Measurements from ENCODE around the gene EPB41L1. TPM values are rescaled to one million over a fixed set of nuclear protein-coding genes. Genes with fewer than 3 reads are reported as not detected.

EPB41L1 gene
- total and polyA plus RNA-seq, 10 donors = 1.5 to 18.6 (median 12.0) TPM

DNA sequence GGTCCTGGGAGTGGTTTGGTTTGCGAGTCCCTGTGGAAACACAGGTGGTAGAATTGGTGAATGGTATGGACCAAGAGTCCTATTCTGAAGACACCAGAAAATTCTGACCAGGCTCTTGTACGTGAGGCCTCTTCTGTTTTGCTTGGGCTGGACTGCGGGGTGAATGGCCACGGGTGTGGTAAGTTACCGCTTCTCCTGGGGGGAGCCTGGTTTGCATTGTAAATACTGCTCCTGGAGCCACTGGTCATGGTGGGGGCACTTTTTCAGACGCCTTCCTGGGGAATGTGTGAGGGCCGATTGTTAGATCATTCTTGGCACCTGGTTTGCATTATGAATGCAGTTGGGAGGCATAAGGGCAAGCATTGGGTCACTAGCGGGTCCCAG lies 25.4 kb upstream of the EPB41L1 start:
- intact Hi-C loops (cut with DNase I; ENCODE audit: low total_unique reads) = no loop called here
- Histone ChIP-seq H3K36me3 (no peaks in the 10 kb centered on the region), H3K4me3 (no peak overlapping the region), H3K27ac (no peak overlapping the region), H3K4me1 (peaks cover 0 to 5% (median 0%) of the 10 kb centered on the region in 6 donors), H3K9me3 (no peaks in the 10 kb centered on the region), H3K27me3 (replicated peaks in 1 of 7) (no peaks in the 10 kb centered on the region)
- TF ChIP-seq, protein P1, sequence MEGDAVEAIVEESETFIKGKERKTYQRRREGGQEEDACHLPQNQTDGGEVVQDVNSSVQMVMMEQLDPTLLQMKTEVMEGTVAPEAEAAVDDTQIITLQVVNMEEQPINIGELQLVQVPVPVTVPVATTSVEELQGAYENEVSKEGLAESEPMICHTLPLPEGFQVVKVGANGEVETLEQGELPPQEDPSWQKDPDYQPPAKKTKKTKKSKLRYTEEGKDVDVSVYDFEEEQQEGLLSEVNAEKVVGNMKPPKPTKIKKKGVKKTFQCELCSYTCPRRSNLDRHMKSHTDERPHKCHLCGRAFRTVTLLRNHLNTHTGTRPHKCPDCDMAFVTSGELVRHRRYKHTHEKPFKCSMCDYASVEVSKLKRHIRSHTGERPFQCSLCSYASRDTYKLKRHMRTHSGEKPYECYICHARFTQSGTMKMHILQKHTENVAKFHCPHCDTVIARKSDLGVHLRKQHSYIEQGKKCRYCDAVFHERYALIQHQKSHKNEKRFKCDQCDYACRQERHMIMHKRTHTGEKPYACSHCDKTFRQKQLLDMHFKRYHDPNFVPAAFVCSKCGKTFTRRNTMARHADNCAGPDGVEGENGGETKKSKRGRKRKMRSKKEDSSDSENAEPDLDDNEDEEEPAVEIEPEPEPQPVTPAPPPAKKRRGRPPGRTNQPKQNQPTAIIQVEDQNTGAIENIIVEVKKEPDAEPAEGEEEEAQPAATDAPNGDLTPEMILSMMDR (IDR thresholded peaks at IDR 0.05 in 8 of 11, conservative IDR thresholded peaks at IDR 0.05 in 3 of 11) = no peak
- TF ChIP-seq POLR2A (IDR thresholded peaks at IDR 0.05) = no peak
- TF ChIP-seq POLR2AphosphoS5 (IDR thresholded peaks at IDR 0.05) = no peak
- no peak for DNase-seq
- WGBS, 5 donors = 78 to 92% (median 88%) methylated on average over 8 of the region's 8 CpGs

DNA sequence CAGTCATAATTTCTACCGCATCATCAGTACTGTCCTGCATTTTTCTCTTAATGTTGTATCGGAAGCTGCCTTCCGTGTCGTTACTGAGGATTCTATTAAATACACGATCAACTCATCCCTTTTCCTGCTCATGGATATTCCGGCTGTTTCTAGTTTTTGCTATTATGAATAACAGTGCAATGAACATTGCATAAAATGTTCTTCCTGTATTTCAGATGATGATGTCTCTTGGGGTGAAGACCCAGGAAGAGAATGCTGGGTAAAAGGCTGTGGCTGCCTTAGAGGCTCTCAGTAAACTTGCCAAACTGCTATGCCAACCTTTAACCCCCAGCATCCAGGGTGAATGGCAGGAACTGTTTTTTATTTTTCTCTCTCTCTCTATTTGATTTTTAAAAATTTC lies 24.1 kb upstream of the EPB41L1 start:
- WGBS, 5 donors = 76 to 88% (median 79%) methylated on average over 6 of the region's 6 CpGs
- intact Hi-C loops (cut with DNase I; ENCODE audit: low total_unique reads) = no loop called here
- H3K27me3 ChIP-seq (replicated peaks in 1 of 7) = no peaks in the 10 kb centered on the region
- no peak for DNase-seq
- H3K4me3 ChIP-seq = no peak overlapping the region
- H3K27ac ChIP-seq = no peak overlapping the region
- TF ChIP-seq POLR2A (IDR thresholded peaks at IDR 0.05) = no peak
- TF ChIP-seq, protein P1 (IDR thresholded peaks at IDR 0.05 in 8 of 11, conservative IDR thresholded peaks at IDR 0.05 in 3 of 11) = no peak
- no peak for TF ChIP-seq POLR2AphosphoS5 (IDR thresholded peaks at IDR 0.05)
- H3K4me1 ChIP-seq = peaks cover 0 to 5% (median 0%) of the 10 kb centered on the region in 6 donors
- no peaks in the 10 kb centered on the region for H3K9me3 ChIP-seq
- H3K36me3 ChIP-seq = no peaks in the 10 kb centered on the region

DNA sequence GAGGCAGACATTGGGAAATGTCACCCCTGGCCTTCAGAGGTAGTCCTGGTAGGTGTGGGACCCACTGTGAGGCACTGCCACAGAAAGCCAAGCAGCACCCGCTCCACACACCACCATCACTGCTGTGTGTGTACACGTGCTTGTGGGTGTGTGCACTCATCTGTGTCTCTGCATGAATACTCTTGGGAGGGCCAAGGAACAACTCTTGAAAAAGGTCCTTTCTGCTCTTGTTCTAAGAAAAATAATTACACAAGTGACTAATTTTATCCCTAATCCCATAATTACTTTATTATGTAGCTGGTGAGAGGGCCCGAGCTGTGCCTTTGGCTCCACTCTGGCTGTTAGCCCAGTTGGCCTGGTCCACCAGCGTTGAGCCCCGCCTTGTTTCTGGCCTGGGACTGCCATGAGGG lies 21.7 kb upstream of the EPB41L1 start:
- TF ChIP-seq, protein P1 (IDR thresholded peaks at IDR 0.05 in 8 of 11, conservative IDR thresholded peaks at IDR 0.05 in 3 of 11) = no peak
- TF ChIP-seq POLR2A (IDR thresholded peaks at IDR 0.05) (no peak), POLR2AphosphoS5 (IDR thresholded peaks at IDR 0.05) (no peak)
- Histone ChIP-seq H3K9me3 (no peaks in the 10 kb centered on the region), H3K27me3 (replicated peaks in 1 of 7) (no peaks in the 10 kb centered on the region), H3K36me3 (no peaks in the 10 kb centered on the region), H3K27ac (no peak overlapping the region), H3K4me1 (peaks cover 0 to 5% (median 0%) of the 10 kb centered on the region in 6 donors), H3K4me3 (no peak overlapping the region)
- intact Hi-C loops (cut with DNase I; ENCODE audit: low total_unique reads) = no loop called here
- WGBS, 5 donors = 72 to 86% (median 76%) methylated on average over 5 of the region's 5 CpGs
- DNase-seq = no peak

DNA sequence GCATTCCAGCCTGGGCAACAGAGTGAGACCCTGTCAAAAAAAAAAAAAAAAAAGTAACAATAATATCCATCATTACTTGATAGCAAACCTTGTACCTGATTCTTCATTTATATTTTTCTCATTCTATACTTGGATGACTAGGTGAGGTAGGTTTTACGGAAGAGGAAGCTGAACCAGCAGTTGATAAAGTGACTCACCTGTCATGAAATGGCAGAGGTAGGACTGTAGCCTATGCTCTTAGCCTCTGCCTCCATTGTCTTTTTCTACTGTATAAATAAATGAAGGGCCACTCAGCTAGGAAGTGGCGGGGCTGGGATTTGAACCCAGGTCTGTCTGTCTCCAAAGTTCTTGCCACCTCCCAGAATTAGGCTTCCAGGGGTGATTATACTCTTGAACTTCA lies 20.7 kb upstream of the EPB41L1 start:
- H3K27me3 ChIP-seq (replicated peaks in 1 of 7) = no peaks in the 10 kb centered on the region
- intact Hi-C loops (cut with DNase I; ENCODE audit: low total_unique reads) = no loop called here
- TF ChIP-seq POLR2AphosphoS5 (IDR thresholded peaks at IDR 0.05) (no peak), POLR2A (IDR thresholded peaks at IDR 0.05) (no peak)
- TF ChIP-seq, protein P1 (IDR thresholded peaks at IDR 0.05 in 8 of 11, conservative IDR thresholded peaks at IDR 0.05 in 3 of 11) = no peak
- no peak for DNase-seq
- no peaks in the 10 kb centered on the region for H3K36me3 ChIP-seq
- 88 to 100% (median 95%) methylated on average over 2 of the region's 2 CpGs for WGBS, 5 donors
- H3K27ac ChIP-seq = no peak overlapping the region
- H3K4me3 ChIP-seq = no peak overlapping the region
- no peaks in the 10 kb centered on the region for H3K9me3 ChIP-seq
- H3K4me1 ChIP-seq = peaks cover 0 to 5% (median 0%) of the 10 kb centered on the region in 6 donors

Measured in spleen (tissue), 11 donors.